MCF 10A (cell line): ENCODE results near the gene FOXB1. TPM values are rescaled to one million over a fixed set of nuclear protein-coding genes. Genes with fewer than 3 reads are reported as not detected.

Experiments used
- BruUV-seq: library from RNA; stranded (reverse); fragments of 400-500 nt; replicated peaks from 2 replicates; lab custom pipeline; 2021; lab: Mats Ljungman, UMichigan
- CTCF ChIA-PET: fragments of 300-600 bp; sonication (Branson Sonifier 250); formaldehyde crosslinking; extraction: SDS; loops from one replicate; lab custom pipeline; 2021; ENCODE audit warnings: antibody characterized with exemption, inconsistent platforms; lab: Yijun Ruan, JAX
- POLR2A ChIA-PET: fragments of 300-600, 350-650 bp; sonication (Branson Sonifier 250); formaldehyde crosslinking; extraction: SDS; loops from one replicate; lab custom pipeline; 2020; ENCODE audit warnings: antibody characterized with exemption, inconsistent platforms; lab: Yijun Ruan, JAX
- DNase-seq: peaks from one replicate; pipeline ENCODE4 v3.0.0-alpha.2; 2018; ENCODE audit not compliant: unreplicated experiment
- H3K27ac Mint-ChIP-seq: one replicate; pipeline ENCODE4 v1.8.0; 2022; ENCODE audit warnings: mild to moderate bottlenecking, low read depth, mixed read lengths; ENCODE audit not compliant: unreplicated experiment
- H3K27me3 Mint-ChIP-seq: one replicate; pipeline ENCODE4 v1.8.0; 2022; ENCODE audit warnings: mixed read lengths; ENCODE audit not compliant: insufficient read depth, unreplicated experiment
- H3K36me3 Mint-ChIP-seq: one replicate; pipeline ENCODE4 v1.8.0; 2022; ENCODE audit warnings: mild to moderate bottlenecking, moderate library complexity, mixed read lengths; ENCODE audit not compliant: insufficient read depth, unreplicated experiment
- H3K4me1 Mint-ChIP-seq: one replicate; pipeline ENCODE4 v1.8.0; 2022; ENCODE audit warnings: mixed read lengths; ENCODE audit not compliant: insufficient read depth, unreplicated experiment
- H3K4me3 Mint-ChIP-seq: one replicate; pipeline ENCODE4 v1.8.0; 2022; ENCODE audit warnings: mild to moderate bottlenecking, moderate library complexity, mixed read lengths; ENCODE audit not compliant: unreplicated experiment
- H3K9me3 Mint-ChIP-seq: one replicate; pipeline ENCODE4 v1.8.0; 2022; ENCODE audit warnings: mixed read lengths; ENCODE audit not compliant: unreplicated experiment
- CTCF ChIP-seq: fragments of 200-600 bp; IDR thresholded peaks from one replicate; pipeline ENCODE4 v1.8.0; 2022; ENCODE audit warnings: antibody characterized with exemption, mild to moderate bottlenecking; ENCODE audit not compliant: unreplicated experiment
- intact Hi-C: fragments of 100-400 bp; cut with micrococcal nuclease; formaldehyde crosslinking; loops from 2 replicates; pipeline ENCODE4 v1.14.1; 2022
- total RNA-seq: library from RNA; stranded (reverse); gene quantifications from 2 replicates; pipeline ENCODE4 v1.2.3, GENCODE V29; 2022

FOXB1 gene
- total RNA-seq, 1 experiment from 2014 or later = not detected

- no peaks in the 10 kb centered on the region for H3K9me3 Mint-ChIP-seq
- H3K36me3 Mint-ChIP-seq = no peaks in the 10 kb centered on the region
- H3K4me3 Mint-ChIP-seq = no peak overlapping the region
- ChIA-PET POLR2A (interaction anchor here (1.1 to 1.2 kb wide), 2 partner anchors 10 to 13 kb away, joined by 3 read pairs; no protein-coding TSS in a partner anchor), CTCF (interaction anchor here (0.6 kb wide), 1 partner anchor 113 kb away, joined by 3 read pairs; no protein-coding TSS in a partner anchor)
- no peak for DNase-seq
- BruUV-seq = no TSS peak
- H3K27me3 Mint-ChIP-seq = peaks cover 61% of the 10 kb centered on the region
- TF ChIP-seq CTCF = no peak
- intact Hi-C loops = loop anchor here (10.0 kb wide), 2 partner anchors 71 to 321 kb away; no protein-coding TSS in a partner anchor
- no peak overlapping the region for H3K27ac Mint-ChIP-seq
- H3K4me1 Mint-ChIP-seq = peaks cover 13% of the 10 kb centered on the region
Measured at GRCh38 chr15:60003243-60004008, 685 bp upstream of the FOXB1 start.

- POLR2A ChIA-PET = no interaction called here
- H3K27ac Mint-ChIP-seq = no peak overlapping the region
- peaks cover 19% of the 10 kb centered on the region for H3K4me1 Mint-ChIP-seq
- no peak overlapping the region for H3K4me3 Mint-ChIP-seq
- DNase-seq = no peak
- CTCF ChIA-PET = interaction anchor here (0.7 to 1.2 kb wide), 2 partner anchors 10 to 1047 kb away, joined by 3 read pairs; no protein-coding TSS in a partner anchor
- intact Hi-C loops = loop anchor here (5.0 to 10.0 kb wide), 4 partner anchors 70 to 320 kb away; no protein-coding TSS in a partner anchor
- H3K9me3 Mint-ChIP-seq = no peaks in the 10 kb centered on the region
- H3K27me3 Mint-ChIP-seq = peaks cover 46% of the 10 kb centered on the region
- H3K36me3 Mint-ChIP-seq = no peaks in the 10 kb centered on the region
- TF ChIP-seq CTCF = no peak
- BruUV-seq = no TSS peak
Measured at GRCh38 chr15:60004846-60005351, 788 bp downstream of the FOXB1 start.

GRCh38 chr15:60005352-60006202 is 1.5 kb downstream of the FOXB1 start:
- Mint-ChIP-seq H3K9me3 (no peaks in the 10 kb centered on the region), H3K27me3 (peaks cover 42% of the 10 kb centered on the region), H3K36me3 (no peaks in the 10 kb centered on the region), H3K27ac (peak overlapping the region; percentile 96), H3K4me1 (peaks cover 19% of the 10 kb centered on the region), H3K4me3 (peak overlapping the region; percentile 93)
- TF ChIP-seq CTCF = no peak
- ChIA-PET CTCF (interaction anchor here (0.7 kb wide), 1 partner anchor 1048 kb away, joined by 3 read pairs; no protein-coding TSS in a partner anchor), POLR2A (interaction anchor here (0.7 to 1.7 kb wide), 12 partner anchors 8 to 256 kb away, joined by 3 to 12 read pairs (median 4); no protein-coding TSS in a partner anchor)
- DNase-seq = no peak
- no TSS peak for BruUV-seq
- intact Hi-C loops = loop anchor here (5.0 to 10.0 kb wide), 4 partner anchors 69 to 319 kb away; no protein-coding TSS in a partner anchor
